H9 (cell line): ENCODE data around the gene PPM1G. TPM values are rescaled to one million over a fixed set of nuclear protein-coding genes. Genes with fewer than 3 reads are reported as not detected.

Experiments
- DNase-seq: peaks from one replicate; pipeline ENCODE4 v3.0.0-alpha.2; 2017
- H2AFZ ChIP-seq: one replicate; pipeline ENCODE4 v1.6.1; 2013; ENCODE audit warnings: mild to moderate bottlenecking, low read length, control low read depth, moderate library complexity
- H2AK5ac ChIP-seq: 2 replicates; pipeline ENCODE4 v1.6.1; 2013; ENCODE audit warnings: low read length, control low read depth, mixed read lengths; ENCODE audit not compliant: insufficient read length
- H2BK120ac ChIP-seq: one replicate; pipeline ENCODE4 v1.6.1; 2013; ENCODE audit warnings: low read depth, mild to moderate bottlenecking, low read length, control low read depth, inconsistent platforms; ENCODE audit not compliant: poor library complexity, severe bottlenecking
- H2BK12ac ChIP-seq: 2 replicates; pipeline ENCODE4 v1.6.1; 2013; ENCODE audit warnings: low read length, control low read depth, mixed read lengths, low read depth; ENCODE audit not compliant: insufficient read length
- H2BK15ac ChIP-seq: 2 replicates; pipeline ENCODE4 v1.6.1; 2013; ENCODE audit warnings: low read depth, low read length, control low read depth
- H2BK20ac ChIP-seq: one replicate; pipeline ENCODE4 v1.6.1; 2013; ENCODE audit warnings: low read depth, mild to moderate bottlenecking, low read length, control low read depth, inconsistent platforms; ENCODE audit not compliant: poor library complexity, severe bottlenecking
- H2BK5ac ChIP-seq: 2 replicates; pipeline ENCODE4 v1.6.1; 2013; ENCODE audit warnings: low read length, control low read depth, mixed read lengths; ENCODE audit not compliant: insufficient read length
- H3K14ac ChIP-seq: 2 replicates; pipeline ENCODE4 v1.6.1; 2013; ENCODE audit warnings: low read length, control low read depth; ENCODE audit not compliant: insufficient read depth
- H3K18ac ChIP-seq: 2 replicates; pipeline ENCODE4 v1.6.1; 2013; ENCODE audit warnings: low read depth, mild to moderate bottlenecking, mixed read lengths, low read length, control low read depth; ENCODE audit not compliant: insufficient read length
- H3K23ac ChIP-seq: 2 replicates; pipeline ENCODE4 v1.6.1; 2013; ENCODE audit warnings: low read length, control low read depth, mixed read lengths, low read depth; ENCODE audit not compliant: insufficient read length
- H3K23me2 ChIP-seq: 2 replicates; pipeline ENCODE4 v1.6.1; 2013; ENCODE audit warnings: low read depth, mild to moderate bottlenecking, mixed read lengths, low read length, control low read depth; ENCODE audit not compliant: insufficient read length, poor library complexity, severe bottlenecking
- H3K27ac ChIP-seq: 2 replicates; pipeline ENCODE4 v1.5.1; 2013; ENCODE audit warnings: low read length, control low read depth, mixed read lengths, low read depth; ENCODE audit not compliant: insufficient read length
- H3K27me3 ChIP-seq: 2 replicates; pipeline ENCODE4 v1.6.1; 2013; ENCODE audit warnings: low read length, control low read depth, inconsistent platforms; ENCODE audit not compliant: insufficient read depth
- H3K4ac ChIP-seq: 2 replicates; pipeline ENCODE4 v1.6.1; 2013; ENCODE audit warnings: low read depth, mild to moderate bottlenecking, control low read depth, inconsistent platforms, low read length, moderate library complexity
- H3K4me1 ChIP-seq: 2 replicates; pipeline ENCODE4 v1.6.1; 2013; ENCODE audit warnings: low read length, control low read depth, inconsistent platforms; ENCODE audit not compliant: insufficient read depth
- H3K4me2 ChIP-seq: 2 replicates; pipeline ENCODE4 v1.6.1; 2013; ENCODE audit warnings: low read length, control low read depth, mixed read lengths; ENCODE audit not compliant: insufficient read length, insufficient read depth
- H3K56ac ChIP-seq: 2 replicates; pipeline ENCODE4 v1.6.1; 2013; ENCODE audit warnings: low read depth, mild to moderate bottlenecking, mixed read lengths, low read length, control low read depth; ENCODE audit not compliant: insufficient read length
- H3K79me1 ChIP-seq: 2 replicates; pipeline ENCODE4 v1.6.1; 2013; ENCODE audit warnings: low read depth, mild to moderate bottlenecking, moderate library complexity, low read length, control low read depth, inconsistent platforms; ENCODE audit not compliant: insufficient read depth, poor library complexity, severe bottlenecking
- H3K79me2 ChIP-seq: 2 replicates; pipeline ENCODE4 v1.6.1; 2013; ENCODE audit warnings: low read length, control low read depth, inconsistent platforms; ENCODE audit not compliant: insufficient read depth
- H3K9ac ChIP-seq: 2 replicates; pipeline ENCODE4 v1.6.1; 2013; ENCODE audit warnings: low read length, control low read depth, mixed read lengths; ENCODE audit not compliant: insufficient read length; ENCODE audit errors: extremely low read depth
- H3K9me3 ChIP-seq: one replicate; pipeline ENCODE4 v1.6.1; 2013; ENCODE audit warnings: low read depth, low read length, inconsistent platforms; ENCODE audit not compliant: control insufficient read depth
- H3T11ph ChIP-seq: one replicate; pipeline ENCODE4 v1.6.1; 2013; ENCODE audit warnings: mild to moderate bottlenecking, low read length, control low read depth, inconsistent platforms
- H4K20me1 ChIP-seq: one replicate; pipeline ENCODE4 v1.6.1; 2013; ENCODE audit not compliant: control insufficient read depth, insufficient read length, insufficient read depth
- H4K5ac ChIP-seq: 2 replicates; pipeline ENCODE4 v1.6.1; 2013; ENCODE audit warnings: low read depth, mild to moderate bottlenecking, mixed read lengths, low read length, control low read depth; ENCODE audit not compliant: insufficient read length
- H4K8ac ChIP-seq: replicated peaks from 2 replicates; pipeline ENCODE4 v1.6.1; 2013; ENCODE audit warnings: low read length, control low read depth, mixed read lengths, low read depth; ENCODE audit not compliant: insufficient read length
- H4K91ac ChIP-seq: 2 replicates; pipeline ENCODE4 v1.6.1; 2013; ENCODE audit warnings: low read depth, mild to moderate bottlenecking, moderate library complexity, mixed read lengths, low read length, control low read depth; ENCODE audit not compliant: insufficient read length
- H3K27ac Mint-ChIP-seq, 3 experiments: 2 replicates in 2 of 3; 3 replicates in 1 of 3; pipeline ENCODE4 v1.8.0; 2020 to 2021; ENCODE audit warnings: mixed read lengths in 3 of 3, mild to moderate bottlenecking in 1 of 3, moderate library complexity in 1 of 3
- H3K27me3 Mint-ChIP-seq: 2 replicates; pipeline ENCODE4 v1.8.0; 2021; ENCODE audit warnings: low read depth, mild to moderate bottlenecking, moderate library complexity, mixed read lengths
- H3K36me3 Mint-ChIP-seq, 3 experiments: 2 replicates in 2 of 3; 3 replicates in 1 of 3; pipeline ENCODE4 v1.8.0; 2020 to 2021; ENCODE audit warnings: low read depth in 3 of 3, mixed read lengths in 3 of 3; ENCODE audit not compliant: insufficient read depth in 1 of 3
- H3K4me1 Mint-ChIP-seq, 2 experiments: 2 replicates each; pipeline ENCODE4 v1.8.0; 2020; ENCODE audit warnings: mixed read lengths in 2 of 2
- H3K4me3 Mint-ChIP-seq, 2 experiments: 2 replicates in 1 of 2; 3 replicates in 1 of 2; pipeline ENCODE4 v1.8.0; 2020 to 2021; ENCODE audit warnings: mild to moderate bottlenecking in 2 of 2, mixed read lengths in 2 of 2, moderate library complexity in 1 of 2
- H3K9me3 Mint-ChIP-seq, 2 experiments: 2 replicates in 1 of 2; 3 replicates in 1 of 2; pipeline ENCODE4 v1.8.0; 2020; ENCODE audit warnings: mild to moderate bottlenecking in 2 of 2, mixed read lengths in 2 of 2, moderate library complexity in 1 of 2
- WGBS: extraction: QIAGEN DNeasy Blood & Tissue Kit; methylation state at CpG from one replicate; pipeline ENCODE4 v1.1.7; 2013; ENCODE audit warnings: missing lambda C conversion rate, low lambda C conversion rate, mixed read lengths; ENCODE audit not compliant: insufficient read length; ENCODE audit errors: extremely low coverage; 5-methylcytosine and 5-hydroxymethylcytosine counted together
- total RNA-seq: library from RNA; stranded (reverse); gene quantifications from 2 replicates; pipeline ENCODE4 v1.2.1, GENCODE V29; 2021
- TF ChIP-seq, protein P1 (sequence below): fragments of 200-600 bp; sonication (generic); conservative IDR thresholded peaks from 3 replicates; pipeline ENCODE4 v1.8.0; 2021; ENCODE audit warnings: antibody characterized with exemption, mild to moderate bottlenecking

Gene PPM1G
- total RNA-seq, 1 experiment from 2014 or later: 146 TPM

DNA sequence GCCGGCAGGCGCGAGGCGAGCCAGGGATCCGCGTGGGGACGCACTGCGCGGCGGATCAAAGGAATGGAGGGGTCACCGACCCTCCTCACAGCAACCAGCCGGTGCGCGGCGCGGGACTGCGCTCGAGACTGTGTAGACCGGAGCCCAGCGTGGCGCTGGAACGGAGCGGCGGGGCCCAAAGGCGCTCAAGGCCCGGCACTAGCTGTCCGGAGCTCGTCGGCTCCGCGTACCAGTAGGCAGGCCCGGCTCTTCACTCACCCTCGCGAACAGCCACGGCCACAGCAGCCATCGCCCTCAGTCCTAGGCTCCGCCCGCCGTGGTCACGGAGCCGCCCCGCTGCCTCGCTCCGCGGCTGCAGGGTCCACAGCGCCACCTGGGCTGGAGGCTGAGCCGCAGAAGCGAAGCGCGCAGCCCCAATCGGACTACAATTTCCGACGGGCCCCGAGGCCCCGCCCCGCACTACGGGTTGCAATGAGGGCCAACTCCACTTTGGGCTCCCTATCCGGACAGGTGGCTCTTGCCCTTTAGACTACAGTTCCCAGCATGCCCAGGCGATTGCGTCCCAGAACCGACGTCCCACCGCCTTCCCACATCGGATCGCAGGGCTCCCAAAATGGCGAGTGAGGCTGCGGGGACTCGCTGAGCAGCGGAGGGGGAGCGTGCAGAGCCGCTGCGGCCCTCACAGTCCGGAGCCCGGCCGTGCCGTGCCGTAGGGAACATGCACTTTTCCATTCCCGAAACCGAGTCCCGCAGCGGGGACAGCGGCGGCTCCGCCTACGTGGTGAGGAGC, 39.2 kb downstream of the PPM1G start, which contains the start of the genes EIF2B4 and SNX17:
Gene EIF2B4, minus strand, starts transcription at position 313 of the 790 bp plus-strand sequence. Its CDS starts 24 bp downstream, at position 289.
Gene SNX17, plus strand, starts transcription at position 591 of the 790 bp plus-strand sequence. Its CDS starts 128 bp downstream, at position 719.
- H3K27ac ChIP-seq: no peak within 1 kb of the TSS
- no peak within 1 kb of the TSS for H2BK5ac ChIP-seq
- H3K27ac Mint-ChIP-seq: peak within 1 kb of the TSS; percentile 96 to 99 (median 99)
- H3K27me3 ChIP-seq: no peaks in the 10 kb centered on the region
- peaks cover 13 to 22% of the 10 kb centered on the region in 2 experiments for H3K4me1 Mint-ChIP-seq
- no peak within 1 kb of the TSS for H3K56ac ChIP-seq
- H4K91ac ChIP-seq: no peak within 1 kb of the TSS
- H3K14ac ChIP-seq: peak within 1 kb of the TSS; percentile 76
- no peak within 1 kb of the TSS for H2BK20ac ChIP-seq
- no peaks in the 10 kb centered on the region for H4K20me1 ChIP-seq
- no peak within 1 kb of the TSS for H2BK15ac ChIP-seq
- no peak within 1 kb of the TSS for H3K4ac ChIP-seq
- H2BK12ac ChIP-seq: no peak within 1 kb of the TSS
- peaks cover 5% of the 10 kb centered on the region; the same call in 1 of the 2 replicates for H3K79me2 ChIP-seq
- no peak within 1 kb of the TSS for H2AK5ac ChIP-seq
- no peak within 1 kb of the TSS for H2BK120ac ChIP-seq
- DNase-seq: peak; percentile 99
- peak within 1 kb of the TSS; percentile 98 for H3K4me2 ChIP-seq
- H3K23ac ChIP-seq: no peak within 1 kb of the TSS
- peak within 1 kb of the TSS; percentile 79 for H3K9ac ChIP-seq
- no peak within 1 kb of the TSS for H4K8ac ChIP-seq
- H4K5ac ChIP-seq: no peak within 1 kb of the TSS
- no peaks in the 10 kb centered on the region for H3K27me3 Mint-ChIP-seq
- H3T11ph ChIP-seq: no peak within 1 kb of the TSS
- H3K4me3 Mint-ChIP-seq: peak within 1 kb of the TSS; percentile 98 to 99
- no peak within 1 kb of the TSS for H2AFZ ChIP-seq
- no CpG with 5 or more reads among the region's 85 CpGs for WGBS
- peak within 1 kb of the TSS; percentile 53 for H3K18ac ChIP-seq
- TF ChIP-seq, protein P1, sequence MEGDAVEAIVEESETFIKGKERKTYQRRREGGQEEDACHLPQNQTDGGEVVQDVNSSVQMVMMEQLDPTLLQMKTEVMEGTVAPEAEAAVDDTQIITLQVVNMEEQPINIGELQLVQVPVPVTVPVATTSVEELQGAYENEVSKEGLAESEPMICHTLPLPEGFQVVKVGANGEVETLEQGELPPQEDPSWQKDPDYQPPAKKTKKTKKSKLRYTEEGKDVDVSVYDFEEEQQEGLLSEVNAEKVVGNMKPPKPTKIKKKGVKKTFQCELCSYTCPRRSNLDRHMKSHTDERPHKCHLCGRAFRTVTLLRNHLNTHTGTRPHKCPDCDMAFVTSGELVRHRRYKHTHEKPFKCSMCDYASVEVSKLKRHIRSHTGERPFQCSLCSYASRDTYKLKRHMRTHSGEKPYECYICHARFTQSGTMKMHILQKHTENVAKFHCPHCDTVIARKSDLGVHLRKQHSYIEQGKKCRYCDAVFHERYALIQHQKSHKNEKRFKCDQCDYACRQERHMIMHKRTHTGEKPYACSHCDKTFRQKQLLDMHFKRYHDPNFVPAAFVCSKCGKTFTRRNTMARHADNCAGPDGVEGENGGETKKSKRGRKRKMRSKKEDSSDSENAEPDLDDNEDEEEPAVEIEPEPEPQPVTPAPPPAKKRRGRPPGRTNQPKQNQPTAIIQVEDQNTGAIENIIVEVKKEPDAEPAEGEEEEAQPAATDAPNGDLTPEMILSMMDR: peak; percentile 78
- H3K36me3 Mint-ChIP-seq: peaks cover 45 to 67% (median 67%) of the 10 kb centered on the region in 3 experiments; a peak in 6 of 7 replicates
- H3K23me2 ChIP-seq: peaks cover 12% of the 10 kb centered on the region
- no peaks in the 10 kb centered on the region for H3K9me3 ChIP-seq
- H3K4me1 ChIP-seq: peaks cover 3% of the 10 kb centered on the region; the same call in 1 of the 2 replicates
- peaks cover 3% of the 10 kb centered on the region for H3K79me1 ChIP-seq
- H3K9me3 Mint-ChIP-seq: peaks cover 0 to 3% of the 10 kb centered on the region in 2 experiments; a peak in 1 of 5 replicates
